Measurements from ENCODE around the gene SUDS3.

Gene SUDS3

DNA sequence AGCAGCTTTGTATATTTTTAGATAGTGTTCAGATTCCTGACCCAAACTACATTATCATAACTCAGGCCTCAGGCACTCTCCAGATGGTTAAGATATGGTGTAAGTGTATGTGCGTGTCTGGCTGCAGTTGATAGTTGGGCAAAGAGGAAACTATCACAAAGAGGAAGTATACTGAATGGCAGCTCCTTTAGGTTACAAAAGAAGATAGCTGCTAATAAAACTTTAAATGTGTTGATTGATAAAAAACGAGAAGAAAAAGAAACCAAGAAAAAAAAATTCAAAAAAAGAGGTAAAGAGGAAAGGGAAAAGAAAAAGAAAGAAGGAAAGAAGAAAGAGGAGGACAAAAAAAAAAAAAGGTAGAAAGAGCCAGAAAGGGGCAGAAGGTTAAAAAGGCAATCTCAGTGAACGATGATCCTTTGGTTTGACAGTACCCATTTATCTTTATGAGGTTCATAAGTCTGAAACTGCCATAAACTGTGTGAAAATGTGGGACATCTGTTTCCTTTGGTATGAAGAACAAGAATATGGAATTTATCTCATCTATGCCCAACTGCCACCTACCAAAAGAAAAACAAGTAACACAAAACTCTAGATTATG lies 45.8 kb upstream of the SUDS3 start:
- H3K9me3 ChIP-seq (ENCODE audit: severe bottlenecking): no peaks in the 10 kb centered on the region
- no peak overlapping the region for H3K4me3 ChIP-seq (ENCODE audit: severe bottlenecking)
- no peaks in the 10 kb centered on the region for H3K27me3 ChIP-seq (ENCODE audit: insufficient read depth, poor library complexity, severe bottlenecking)
- peaks cover 7% of the 10 kb centered on the region for H3K4me1 ChIP-seq (ENCODE audit: insufficient read depth, poor library complexity, severe bottlenecking)
- H3K36me3 ChIP-seq (ENCODE audit: low read depth): peaks cover 4% of the 10 kb centered on the region; the same call in 1 of the 2 replicates
- ATAC-seq (ENCODE audit: low read depth) (peak; percentile 56; the same call in 2 of the 3 replicates), DNase-seq (ENCODE audit: low spot score) (no peak)
- TF ChIP-seq, protein P1, sequence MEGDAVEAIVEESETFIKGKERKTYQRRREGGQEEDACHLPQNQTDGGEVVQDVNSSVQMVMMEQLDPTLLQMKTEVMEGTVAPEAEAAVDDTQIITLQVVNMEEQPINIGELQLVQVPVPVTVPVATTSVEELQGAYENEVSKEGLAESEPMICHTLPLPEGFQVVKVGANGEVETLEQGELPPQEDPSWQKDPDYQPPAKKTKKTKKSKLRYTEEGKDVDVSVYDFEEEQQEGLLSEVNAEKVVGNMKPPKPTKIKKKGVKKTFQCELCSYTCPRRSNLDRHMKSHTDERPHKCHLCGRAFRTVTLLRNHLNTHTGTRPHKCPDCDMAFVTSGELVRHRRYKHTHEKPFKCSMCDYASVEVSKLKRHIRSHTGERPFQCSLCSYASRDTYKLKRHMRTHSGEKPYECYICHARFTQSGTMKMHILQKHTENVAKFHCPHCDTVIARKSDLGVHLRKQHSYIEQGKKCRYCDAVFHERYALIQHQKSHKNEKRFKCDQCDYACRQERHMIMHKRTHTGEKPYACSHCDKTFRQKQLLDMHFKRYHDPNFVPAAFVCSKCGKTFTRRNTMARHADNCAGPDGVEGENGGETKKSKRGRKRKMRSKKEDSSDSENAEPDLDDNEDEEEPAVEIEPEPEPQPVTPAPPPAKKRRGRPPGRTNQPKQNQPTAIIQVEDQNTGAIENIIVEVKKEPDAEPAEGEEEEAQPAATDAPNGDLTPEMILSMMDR (IDR thresholded peaks at IDR 0.05; ENCODE audit: poor library complexity, severe bottlenecking): no peak
- no peak overlapping the region for H3K27ac ChIP-seq (ENCODE audit: poor library complexity, severe bottlenecking)

DNA sequence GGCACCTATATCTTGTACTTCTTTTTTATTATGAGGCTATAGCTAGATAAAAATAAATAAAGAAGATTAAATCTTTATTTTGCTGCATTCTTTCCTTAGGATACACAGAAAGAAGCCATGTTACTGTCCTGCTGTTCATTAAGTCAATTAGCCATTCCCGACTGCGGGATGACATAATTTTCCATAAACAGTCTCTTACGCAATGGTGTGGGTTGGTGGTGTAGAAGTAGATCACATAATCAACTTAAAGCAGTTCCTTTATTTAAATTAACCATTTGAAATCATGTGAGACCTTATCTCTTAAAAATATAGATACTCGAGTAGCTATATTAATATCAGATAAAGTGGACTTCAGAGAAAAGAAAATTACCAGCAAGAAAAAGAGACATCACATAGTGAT lies 43.8 kb upstream of the SUDS3 start:
- peaks cover 13% of the 10 kb centered on the region for H3K4me1 ChIP-seq (ENCODE audit: insufficient read depth, poor library complexity, severe bottlenecking)
- H3K27me3 ChIP-seq (ENCODE audit: insufficient read depth, poor library complexity, severe bottlenecking): no peaks in the 10 kb centered on the region
- no peaks in the 10 kb centered on the region for H3K9me3 ChIP-seq (ENCODE audit: severe bottlenecking)
- ATAC-seq (ENCODE audit: low read depth) (no peak), DNase-seq (ENCODE audit: low spot score) (no peak)
- TF ChIP-seq, protein P1 (IDR thresholded peaks at IDR 0.05; ENCODE audit: poor library complexity, severe bottlenecking): no peak
- no peaks in the 10 kb centered on the region; the same call in none of the 2 replicates for H3K36me3 ChIP-seq (ENCODE audit: low read depth)
- no peak overlapping the region for H3K27ac ChIP-seq (ENCODE audit: poor library complexity, severe bottlenecking)
- no peak overlapping the region for H3K4me3 ChIP-seq (ENCODE audit: severe bottlenecking)

- H3K9me3 ChIP-seq (ENCODE audit: severe bottlenecking): no peaks in the 10 kb centered on the region
- H3K4me3 ChIP-seq (ENCODE audit: severe bottlenecking): no peak overlapping the region
- ATAC-seq (ENCODE audit: low read depth): no peak
- H3K27me3 ChIP-seq (ENCODE audit: insufficient read depth, poor library complexity, severe bottlenecking): no peaks in the 10 kb centered on the region
- H3K27ac ChIP-seq (ENCODE audit: poor library complexity, severe bottlenecking): no peak overlapping the region
- TF ChIP-seq, protein P1 (IDR thresholded peaks at IDR 0.05; ENCODE audit: poor library complexity, severe bottlenecking): no peak
- H3K4me1 ChIP-seq (ENCODE audit: insufficient read depth, poor library complexity, severe bottlenecking): peaks cover 13% of the 10 kb centered on the region
- no peak for DNase-seq (ENCODE audit: low spot score)
- no peaks in the 10 kb centered on the region; the same call in 1 of the 2 replicates for H3K36me3 ChIP-seq (ENCODE audit: low read depth)
Observed at GRCh38 chr12:118334241-118334640, 42.1 kb upstream of the SUDS3 start.

DNA sequence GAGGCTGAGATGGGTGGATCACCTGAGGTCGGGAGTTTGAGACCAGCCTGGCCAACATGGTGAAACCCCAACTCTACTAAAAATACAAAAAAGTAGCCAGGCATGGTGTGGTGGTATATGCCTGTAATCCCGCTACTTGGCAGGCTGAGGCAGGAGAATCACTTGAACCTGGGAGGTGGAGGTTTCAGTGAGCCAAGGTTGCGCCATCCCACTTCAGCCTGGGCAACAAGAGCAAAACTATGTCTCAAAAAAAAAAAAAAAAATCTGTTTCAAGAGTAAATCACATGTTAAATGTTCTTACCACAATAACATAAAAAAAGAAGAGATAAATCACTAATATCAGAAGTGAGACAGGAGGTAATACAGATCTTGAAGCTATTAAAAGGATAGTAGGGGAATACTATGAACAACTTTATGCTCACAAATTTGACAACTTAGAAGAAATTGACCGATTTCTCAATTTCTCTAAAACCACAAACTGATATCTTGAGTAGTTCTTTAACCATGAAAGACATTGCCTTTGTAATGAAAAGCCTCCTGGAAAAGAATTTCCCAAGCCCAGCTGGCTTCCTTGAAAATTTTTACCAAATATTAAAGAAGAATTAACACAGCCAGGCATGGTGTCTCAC lies 41.3 kb upstream of the SUDS3 start:
- Histone ChIP-seq H3K4me1 (ENCODE audit: insufficient read depth, poor library complexity, severe bottlenecking) (peaks cover 8% of the 10 kb centered on the region), H3K36me3 (ENCODE audit: low read depth) (no peaks in the 10 kb centered on the region; the same call in 1 of the 2 replicates), H3K27ac (ENCODE audit: poor library complexity, severe bottlenecking) (no peak overlapping the region), H3K9me3 (ENCODE audit: severe bottlenecking) (no peaks in the 10 kb centered on the region), H3K27me3 (ENCODE audit: insufficient read depth, poor library complexity, severe bottlenecking) (no peaks in the 10 kb centered on the region), H3K4me3 (ENCODE audit: severe bottlenecking) (no peak overlapping the region)
- DNase-seq (ENCODE audit: low spot score) (no peak), ATAC-seq (ENCODE audit: low read depth) (no peak)
- TF ChIP-seq, protein P1 (IDR thresholded peaks at IDR 0.05; ENCODE audit: poor library complexity, severe bottlenecking): no peak

GRCh38 chr12:118336123-118336522 lies 40.2 kb upstream of the SUDS3 start:
- DNase-seq (ENCODE audit: low spot score) (no peak), ATAC-seq (ENCODE audit: low read depth) (no peak)
- Histone ChIP-seq H3K9me3 (ENCODE audit: severe bottlenecking) (no peaks in the 10 kb centered on the region), H3K27ac (ENCODE audit: poor library complexity, severe bottlenecking) (no peak overlapping the region), H3K27me3 (ENCODE audit: insufficient read depth, poor library complexity, severe bottlenecking) (no peaks in the 10 kb centered on the region), H3K4me1 (ENCODE audit: insufficient read depth, poor library complexity, severe bottlenecking) (peaks cover 5% of the 10 kb centered on the region), H3K4me3 (ENCODE audit: severe bottlenecking) (no peak overlapping the region), H3K36me3 (ENCODE audit: low read depth) (no peaks in the 10 kb centered on the region; the same call in 1 of the 2 replicates)
- TF ChIP-seq, protein P1 (IDR thresholded peaks at IDR 0.05; ENCODE audit: poor library complexity, severe bottlenecking): no peak
